Measurements from ENCODE around the gene HYKK.
A peak's percentile ranks its signal among the peaks of the same experiment; 100 is the strongest.
"Not testable (repeated sequence)": the region's sequence is repeated elsewhere in the genome, so short reads cannot be mapped to it uniquely, and the experiment has no call there.

The HYKK gene, protein sequence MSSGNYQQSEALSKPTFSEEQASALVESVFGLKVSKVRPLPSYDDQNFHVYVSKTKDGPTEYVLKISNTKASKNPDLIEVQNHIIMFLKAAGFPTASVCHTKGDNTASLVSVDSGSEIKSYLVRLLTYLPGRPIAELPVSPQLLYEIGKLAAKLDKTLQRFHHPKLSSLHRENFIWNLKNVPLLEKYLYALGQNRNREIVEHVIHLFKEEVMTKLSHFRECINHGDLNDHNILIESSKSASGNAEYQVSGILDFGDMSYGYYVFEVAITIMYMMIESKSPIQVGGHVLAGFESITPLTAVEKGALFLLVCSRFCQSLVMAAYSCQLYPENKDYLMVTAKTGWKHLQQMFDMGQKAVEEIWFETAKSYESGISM

DNA sequence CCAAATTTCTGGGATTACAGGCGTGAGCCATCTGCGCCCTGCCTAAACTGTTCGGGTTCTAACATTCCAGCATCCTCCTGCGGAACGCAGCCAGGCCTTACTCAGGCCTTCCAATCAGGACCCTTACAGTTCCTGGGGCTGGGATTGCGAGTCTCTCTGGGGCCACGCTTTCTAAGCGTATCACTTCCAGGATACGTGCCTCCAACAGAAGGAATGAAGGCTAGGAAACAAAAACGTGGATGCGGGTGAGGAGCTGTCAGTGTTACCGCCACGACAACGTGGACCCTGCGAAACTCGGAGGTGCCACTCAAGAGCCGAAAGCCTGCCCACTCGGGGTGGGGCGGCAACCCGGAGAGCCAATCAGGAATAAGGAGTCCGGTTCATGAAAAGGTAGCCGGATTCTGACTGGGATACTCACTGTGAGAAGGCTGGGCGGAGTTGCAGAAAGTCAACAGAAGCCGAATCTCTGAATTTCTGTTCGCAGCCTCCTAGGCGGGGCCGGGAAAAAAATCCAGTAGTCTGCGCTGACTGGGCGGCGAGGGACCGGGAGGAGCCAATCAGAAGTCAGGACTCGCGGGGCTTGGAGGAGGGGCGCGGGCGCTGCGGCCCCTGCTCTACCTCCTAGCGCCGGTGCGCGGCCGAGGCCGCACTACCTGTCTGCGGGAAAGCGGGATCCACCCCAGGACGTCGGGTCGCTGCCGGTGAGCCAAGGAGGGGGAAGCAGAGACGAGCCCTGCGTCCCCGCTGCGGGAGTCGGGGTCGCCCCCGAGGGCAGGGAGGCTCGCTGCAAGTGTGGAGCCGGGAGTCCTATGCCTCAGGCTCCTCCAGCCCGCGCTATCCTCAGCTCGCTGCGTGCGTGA, at the start of gene HYKK:
Gene HYKK (plus strand): TSS at position 607 of the 860 bp plus-strand sequence. CDS start 5,512 bp downstream, outside the sequence.
- peak; percentile 96 for DNase-seq

DNA sequence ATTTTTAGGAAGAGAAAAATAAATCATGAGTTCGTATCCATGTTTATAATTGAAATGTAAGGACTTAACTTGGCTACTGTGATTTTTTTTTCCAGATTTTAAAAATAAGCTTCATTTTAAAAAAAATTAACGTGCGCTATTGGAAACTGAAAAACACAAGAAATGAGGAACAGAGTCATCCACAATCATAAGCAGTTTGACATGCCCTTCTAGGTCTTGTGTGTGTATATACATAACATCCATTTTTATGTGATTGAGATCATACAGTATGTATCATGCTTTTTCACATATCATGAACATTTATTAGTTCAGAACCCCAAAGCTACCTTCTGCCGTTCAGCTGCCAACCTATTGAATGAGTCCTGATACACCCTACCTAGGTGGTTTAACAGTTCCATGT, 46.6 kb upstream of the HYKK start:
- no peak for DNase-seq

DNA sequence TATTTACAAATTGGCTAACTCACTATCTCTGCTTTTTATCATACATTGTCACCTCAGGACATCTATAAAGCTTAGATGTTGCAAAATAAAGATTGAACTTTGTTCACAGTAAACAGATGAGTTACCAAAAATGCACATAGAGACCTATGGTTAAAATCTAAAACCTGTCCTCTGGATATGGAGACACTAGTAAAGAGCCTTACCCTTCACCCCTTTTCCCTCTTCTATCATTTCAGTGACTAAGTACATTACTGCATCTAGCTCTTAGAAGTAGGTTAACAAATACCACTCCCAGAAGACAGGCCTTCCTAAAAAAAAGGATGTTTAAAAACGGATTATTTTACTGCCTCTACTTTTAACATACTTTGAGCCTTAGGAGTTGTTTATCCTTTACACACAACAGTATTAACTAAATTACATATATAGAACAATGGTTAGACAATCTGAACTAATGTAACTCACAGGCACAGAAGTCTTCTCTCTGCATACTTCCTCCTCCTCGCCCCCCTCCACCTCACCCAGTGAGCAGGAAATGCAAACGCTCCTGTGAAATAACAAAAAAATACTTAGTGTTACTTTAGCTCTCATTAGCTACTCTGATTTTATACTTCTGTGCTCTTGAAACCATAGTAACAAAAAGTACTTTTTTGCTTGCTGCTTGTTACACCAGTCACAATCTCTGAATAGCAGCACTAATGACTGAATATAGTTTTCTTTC, 46.0 kb upstream of the HYKK start:
- DNase-seq = no peak

DNA sequence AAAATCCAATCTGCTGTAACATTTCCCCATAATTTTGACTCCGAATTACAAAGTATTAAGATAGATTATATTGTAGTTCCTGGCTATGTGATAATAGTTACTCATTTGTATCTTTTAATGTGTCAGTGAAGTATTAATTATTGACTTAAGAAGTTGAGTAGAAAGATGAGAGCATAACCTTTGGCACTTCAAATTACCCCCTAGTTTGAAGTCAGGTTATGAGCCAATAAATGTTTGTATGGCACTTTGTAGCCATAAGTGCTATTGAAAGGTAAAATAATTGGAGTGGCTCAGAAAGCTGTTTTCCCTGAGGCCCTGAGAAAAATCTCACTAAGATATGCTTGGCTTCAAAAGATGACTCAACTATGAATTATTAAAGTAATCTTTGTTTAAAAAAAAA, 38.3 kb upstream of the HYKK start:
- DNase-seq = no peak

DNA sequence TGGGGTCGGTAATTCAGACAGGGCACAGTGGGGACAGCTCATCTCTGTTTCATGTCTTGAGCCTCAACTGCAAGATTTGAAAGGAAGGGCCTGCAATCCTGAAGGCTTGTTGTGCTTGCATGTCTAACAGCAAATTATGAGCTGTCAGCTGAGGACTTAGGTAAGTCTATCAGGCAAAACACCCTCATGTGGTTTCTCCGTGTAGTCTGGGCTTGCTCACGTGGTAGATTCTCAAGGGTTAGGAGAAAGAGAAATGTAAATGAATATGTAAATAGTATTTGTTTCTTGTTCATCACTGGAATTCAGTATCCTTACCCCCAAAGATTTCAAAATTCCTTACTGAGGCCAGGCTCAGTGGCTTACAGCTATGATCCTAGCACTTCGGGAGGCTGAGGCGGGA, 30.1 kb upstream of the HYKK start:
- DNase-seq = no peak

DNA sequence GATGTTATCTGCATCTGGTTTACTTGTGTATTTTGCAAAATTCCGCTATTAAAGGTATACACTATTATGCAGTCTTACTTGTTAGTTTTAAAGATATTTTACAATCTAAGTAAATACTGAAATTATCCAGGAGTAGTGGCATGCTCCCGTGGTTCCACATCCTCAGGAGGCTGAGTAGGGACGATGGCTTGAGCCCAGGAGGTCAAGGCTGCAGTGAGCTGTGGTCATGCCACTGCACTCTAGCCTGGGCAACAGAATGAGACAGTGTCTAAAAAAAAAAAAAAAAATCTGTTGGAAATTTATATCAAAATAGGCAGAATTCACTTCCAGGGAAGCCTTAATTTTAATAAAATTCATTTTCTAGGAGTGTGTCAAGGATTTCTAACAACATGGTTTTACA, 27.7 kb upstream of the HYKK start:
- DNase-seq = no peak

DNA sequence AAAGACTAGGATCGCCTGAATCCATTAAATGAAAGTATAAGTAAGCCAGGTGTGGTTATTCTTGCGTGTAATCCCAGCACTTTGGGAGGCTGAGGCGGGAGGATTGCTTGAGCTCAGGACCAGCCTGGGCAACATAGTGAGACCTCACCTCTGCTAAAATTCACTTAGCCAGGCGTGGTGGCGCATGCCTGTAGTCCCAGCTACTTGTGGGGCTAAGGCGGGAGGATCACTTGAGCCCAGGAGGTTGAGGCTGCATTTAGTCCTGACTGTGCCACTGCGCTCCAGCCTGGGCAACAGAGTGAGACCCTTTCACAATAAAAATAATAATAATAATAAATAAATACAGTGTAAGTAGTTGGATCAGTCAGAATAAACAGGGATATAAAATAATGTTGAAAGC, 25.5 kb upstream of the HYKK start:
- no peak for DNase-seq

DNA sequence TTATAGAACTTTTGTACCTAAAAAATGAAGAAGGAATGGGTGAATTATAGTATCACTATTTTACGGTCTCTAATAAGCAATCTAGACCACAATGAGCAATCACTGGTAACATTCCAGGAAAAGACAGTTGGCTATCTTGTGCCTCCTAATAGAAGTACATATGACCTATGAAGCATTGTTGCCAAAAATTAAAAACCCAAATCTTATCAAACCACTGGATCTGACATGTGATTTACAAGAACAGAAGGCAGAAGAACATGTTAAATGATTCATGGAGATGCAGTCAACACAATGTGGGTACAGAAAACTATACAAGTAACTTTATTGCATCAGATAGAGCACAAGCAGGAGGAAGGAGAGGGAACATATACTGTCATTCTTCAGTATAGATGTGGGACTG, 14.5 kb upstream of the HYKK start:
- DNase-seq = no peak

DNA sequence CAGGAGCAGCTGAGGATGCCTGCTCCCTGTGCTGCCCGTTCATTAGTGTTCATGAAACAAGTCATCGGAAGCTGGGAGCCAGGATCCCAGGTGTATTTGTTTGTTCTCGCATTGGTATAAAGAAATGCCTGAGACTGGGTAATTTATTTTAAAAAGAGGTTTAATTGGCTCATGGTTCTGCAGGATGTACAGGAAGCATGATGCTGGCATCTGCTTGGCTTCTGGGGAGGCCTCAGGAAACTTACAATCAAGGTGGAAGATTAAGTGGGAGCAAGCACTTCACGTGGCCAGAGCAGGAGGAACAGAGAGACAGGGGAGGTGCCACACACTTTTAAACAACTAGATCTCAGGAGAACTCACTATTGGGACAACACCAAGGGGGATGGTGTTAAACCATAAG, 5.5 kb upstream of the HYKK start:
- DNase-seq = no peak

DNA sequence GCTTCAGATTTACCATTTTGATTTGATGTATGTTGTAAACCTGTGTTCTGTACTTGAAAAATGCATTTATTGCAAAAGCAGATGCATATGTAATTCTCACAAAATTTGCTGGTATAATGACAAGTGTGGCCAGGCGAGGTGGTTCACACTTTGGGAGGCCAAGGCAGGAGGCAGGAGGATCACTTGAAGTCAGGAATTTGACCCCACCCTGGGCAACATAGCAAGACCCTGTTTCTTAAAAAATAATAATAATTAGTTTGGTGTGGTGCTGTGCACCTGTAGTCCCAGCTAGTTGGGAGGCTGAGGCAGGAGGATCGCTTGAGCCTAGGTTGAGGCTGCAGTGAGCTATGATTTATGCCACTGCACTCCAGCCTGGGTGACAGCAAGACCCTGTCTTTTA, 4.7 kb upstream of the HYKK start:
- DNase-seq = no peak

DNA sequence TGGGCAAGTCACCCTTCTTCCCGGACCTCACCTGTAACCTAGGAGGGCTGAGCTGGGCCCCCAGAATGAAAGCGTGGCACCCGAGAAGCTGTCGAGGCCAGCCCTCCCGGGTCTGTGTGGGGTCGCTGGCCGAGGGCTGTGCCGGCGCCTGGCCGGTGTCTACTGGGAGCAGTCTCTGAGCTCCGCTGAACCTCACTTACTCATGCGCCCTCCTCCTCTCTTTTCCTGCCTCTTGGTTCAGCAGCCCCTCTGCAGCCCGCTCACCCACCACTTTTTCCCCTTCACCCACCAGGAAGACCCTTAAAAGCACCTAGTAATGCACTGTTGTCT, 419 bp downstream of the HYKK start:
- no peak for DNase-seq

DNA sequence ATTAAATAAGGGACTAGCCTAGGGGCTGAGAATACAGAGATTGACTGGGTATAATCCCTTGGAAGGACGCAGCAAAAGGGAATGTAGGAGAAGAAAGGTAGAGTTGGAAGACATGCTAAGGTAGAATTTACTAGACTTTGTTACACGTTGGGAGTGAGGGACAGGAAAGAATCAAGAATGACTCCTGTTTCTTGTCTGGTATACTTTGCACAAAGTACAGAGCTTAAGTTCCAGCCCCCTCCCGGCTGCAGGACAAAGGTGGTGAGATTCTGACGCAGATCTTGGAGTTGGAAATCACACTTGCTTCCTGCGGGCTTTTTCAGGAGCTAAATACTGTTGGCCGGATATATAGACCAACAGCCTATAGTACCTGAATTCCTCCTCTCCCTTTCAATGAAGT, 895 bp downstream of the HYKK start:
- no peak for DNase-seq

DNA sequence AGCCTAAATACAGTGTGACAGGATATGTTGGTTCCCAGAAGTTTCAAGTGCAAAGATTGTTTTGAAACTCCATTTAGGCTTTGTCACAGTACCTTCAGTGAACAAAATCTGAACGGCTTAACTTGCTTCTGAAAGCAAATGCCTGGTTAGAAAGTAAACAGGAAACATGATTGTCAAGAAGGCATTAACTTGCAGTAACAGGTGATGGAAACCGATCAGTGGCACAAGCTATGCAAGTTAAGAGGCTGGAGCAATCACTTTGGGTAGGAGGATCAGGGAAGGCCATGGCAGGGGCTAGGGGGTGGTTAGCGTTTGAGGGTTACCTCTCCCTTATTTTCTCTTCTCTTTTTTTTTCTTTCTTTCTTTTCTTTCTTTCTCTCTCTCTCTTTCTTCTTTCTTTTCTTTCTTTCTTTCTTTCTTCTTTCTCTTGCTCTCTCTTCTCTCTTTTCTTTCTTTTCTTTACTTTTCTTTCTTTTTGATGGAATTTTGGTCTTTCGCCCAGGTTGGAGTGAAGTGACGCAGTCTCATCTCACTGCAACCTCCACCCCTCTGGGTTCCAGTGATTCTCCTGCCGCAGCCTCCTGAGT, 2.4 kb downstream of the HYKK start:
- DNase-seq = no peak

DNA sequence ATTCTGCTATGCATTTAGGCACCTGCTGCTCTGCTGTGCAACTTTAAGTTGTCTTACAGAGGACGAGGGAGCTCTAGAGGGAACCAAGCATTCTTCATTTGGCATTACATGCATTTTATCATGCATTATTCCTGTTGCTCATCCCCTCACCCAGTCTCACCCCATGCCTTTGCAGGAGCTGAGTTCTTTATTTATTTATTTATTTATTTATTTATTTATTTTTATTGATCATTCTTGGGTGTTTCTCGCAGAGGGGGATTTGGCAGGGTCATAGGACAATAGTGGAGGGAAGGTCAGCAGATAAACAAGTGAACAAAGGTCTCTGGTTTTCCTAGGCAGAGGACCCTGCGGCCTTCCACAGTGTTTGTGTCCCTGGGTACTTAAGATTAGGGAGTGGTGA, 12.7 kb downstream of the HYKK start:
- DNase-seq = not testable (repeated sequence)

DNA sequence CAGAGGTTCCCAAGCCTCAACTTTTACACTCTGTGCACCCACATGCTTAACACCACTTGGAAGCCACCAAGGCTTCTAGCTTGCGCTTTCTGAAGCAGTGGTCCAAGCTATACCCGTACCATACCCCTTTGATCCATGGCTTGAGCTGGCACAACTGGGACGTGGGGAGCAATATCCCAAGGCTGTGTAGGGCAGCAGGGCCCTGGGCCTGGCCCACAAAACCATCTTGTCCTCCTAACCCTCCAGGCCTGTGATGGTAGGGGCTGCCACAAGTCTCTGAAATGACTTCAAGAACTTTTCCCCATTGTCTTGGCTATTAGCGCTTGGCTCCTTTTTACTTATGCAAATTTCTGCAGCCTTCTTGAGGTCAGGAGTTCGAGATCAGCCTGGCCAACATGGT, 16.9 kb downstream of the HYKK start:
- no peak for DNase-seq

DNA sequence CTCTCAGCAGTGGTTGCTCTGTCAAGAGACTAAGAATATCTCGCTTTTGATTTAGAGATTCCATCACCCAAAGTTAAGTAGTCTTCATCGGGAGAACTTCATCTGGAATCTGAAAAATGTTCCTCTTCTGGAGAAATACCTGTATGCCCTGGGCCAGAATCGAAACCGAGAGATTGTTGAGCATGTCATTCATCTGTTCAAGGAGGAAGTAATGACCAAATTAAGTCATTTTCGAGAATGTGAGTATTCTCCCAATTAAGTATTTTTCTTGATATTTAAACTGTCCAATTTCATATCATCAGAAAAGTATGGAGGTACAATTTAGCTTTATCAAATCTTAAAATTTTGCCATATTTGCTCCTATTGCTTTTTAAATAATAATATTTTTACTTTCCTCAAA, 19.9 kb downstream of the HYKK start:
- DNase-seq = no peak

DNA sequence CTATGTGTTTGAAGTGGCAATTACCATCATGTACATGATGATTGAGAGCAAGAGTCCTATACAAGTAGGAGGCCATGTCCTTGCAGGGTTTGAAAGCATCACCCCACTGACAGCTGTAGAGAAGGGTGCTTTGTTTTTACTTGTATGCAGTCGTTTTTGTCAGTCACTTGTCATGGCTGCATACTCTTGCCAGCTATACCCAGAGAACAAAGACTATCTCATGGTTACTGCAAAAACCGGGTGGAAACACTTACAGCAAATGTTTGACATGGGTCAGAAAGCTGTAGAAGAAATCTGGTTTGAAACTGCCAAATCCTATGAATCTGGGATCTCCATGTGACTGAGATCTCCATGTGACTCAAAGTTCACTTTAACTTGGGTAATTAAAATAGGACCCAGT, 26.0 kb downstream of the HYKK start:
- DNase-seq = no peak

DNA sequence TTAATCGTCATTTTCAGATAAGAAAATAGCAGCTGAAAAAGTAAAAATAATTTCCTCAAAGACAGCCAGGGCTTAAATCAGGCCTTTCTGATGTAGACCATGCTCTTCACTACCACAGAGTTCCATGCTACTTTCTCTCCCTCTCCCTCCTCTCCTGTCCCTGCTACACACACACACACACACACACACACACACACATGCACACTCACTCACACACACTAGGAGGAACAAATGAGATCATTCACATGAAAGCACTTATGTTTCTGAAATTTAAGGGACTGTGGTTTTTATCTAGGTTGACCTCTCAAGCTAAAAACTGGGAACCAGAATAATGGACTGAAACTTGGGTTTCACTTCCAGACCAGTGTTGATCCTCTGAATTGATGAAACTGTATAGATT, 28.8 kb downstream of the HYKK start:
- no peak for DNase-seq

DNA sequence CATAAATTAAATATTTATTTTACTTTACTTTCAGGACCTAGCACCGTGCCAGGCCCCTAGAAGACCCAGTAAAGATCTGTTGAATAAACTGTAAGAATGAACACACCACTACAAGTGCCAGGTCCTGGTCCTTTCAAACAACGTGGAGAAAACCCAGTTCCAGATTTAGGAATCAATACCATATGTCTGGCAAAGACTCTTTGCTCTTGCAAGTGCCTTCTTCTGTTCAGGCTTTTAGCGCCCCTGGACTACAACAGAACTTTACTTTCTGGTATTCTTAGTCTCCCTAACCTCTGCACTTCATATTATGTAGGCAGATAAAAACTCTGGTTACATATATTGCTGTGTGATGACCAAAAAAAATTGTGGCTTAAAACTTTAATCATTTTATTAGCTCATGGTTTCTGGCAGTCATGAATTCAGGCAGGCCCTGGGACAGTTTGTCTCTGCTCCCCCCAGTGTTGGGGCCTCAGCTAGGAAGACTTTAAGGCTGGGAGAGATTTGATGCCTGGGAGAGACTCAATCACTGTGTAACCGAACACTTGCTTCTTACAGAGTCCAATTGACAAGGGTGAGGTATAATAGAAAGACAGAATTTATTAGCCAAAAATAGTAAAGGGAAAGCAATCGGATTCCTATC, 30.0 kb downstream of the HYKK start:
- DNase-seq = no peak

DNA sequence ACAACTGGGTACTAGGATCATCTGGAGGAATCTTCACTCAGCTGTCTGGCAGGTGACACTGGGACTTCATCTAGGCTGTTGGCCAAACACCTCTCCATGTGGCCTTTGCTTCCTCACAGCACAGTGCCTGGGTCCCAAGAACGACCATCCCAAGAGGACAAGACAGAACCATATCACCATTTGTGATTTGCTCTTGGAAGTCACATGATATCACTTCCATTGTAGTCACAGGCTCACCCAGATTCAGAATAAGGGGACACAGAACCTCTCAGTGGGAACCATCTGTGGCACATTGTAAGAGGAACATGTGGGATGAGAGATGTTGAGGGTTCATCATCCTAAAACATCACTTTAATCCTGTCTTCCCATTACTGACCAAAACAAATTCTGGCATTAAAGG, 31.0 kb downstream of the HYKK start:
- DNase-seq = no peak

DNA sequence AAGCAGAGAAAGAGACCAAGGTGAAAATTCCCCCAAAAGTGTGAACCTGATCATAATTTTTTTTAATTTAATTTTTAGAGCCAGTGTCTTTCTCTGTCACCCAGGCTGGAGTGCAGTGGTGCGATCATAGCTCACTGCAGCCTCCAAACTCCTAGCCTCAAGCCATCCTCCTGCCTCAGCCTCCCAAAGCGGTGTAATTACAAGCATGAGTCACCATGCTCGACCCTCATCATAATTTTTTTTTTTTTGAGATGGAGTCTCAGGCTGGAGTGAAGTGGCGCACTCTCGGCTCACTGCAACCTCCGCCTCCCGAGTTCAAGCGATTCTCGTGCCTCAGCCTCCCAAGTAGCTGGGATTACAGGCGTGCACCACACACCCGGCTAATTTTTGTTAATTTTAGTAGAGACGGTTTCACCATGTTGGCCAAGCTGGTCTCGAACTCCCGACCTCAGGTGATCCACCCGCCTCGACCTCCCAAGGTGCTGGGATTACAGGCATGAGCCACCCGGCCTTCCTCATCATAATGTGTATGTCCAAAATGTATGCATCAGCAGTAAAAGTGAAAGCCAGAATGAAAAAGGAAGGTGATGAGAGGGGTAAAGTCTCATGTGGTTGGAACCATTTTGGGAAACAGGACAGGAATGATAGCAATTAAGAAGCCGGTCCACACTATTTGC, 32.2 kb downstream of the HYKK start:
- DNase-seq = not testable (repeated sequence)

DNA sequence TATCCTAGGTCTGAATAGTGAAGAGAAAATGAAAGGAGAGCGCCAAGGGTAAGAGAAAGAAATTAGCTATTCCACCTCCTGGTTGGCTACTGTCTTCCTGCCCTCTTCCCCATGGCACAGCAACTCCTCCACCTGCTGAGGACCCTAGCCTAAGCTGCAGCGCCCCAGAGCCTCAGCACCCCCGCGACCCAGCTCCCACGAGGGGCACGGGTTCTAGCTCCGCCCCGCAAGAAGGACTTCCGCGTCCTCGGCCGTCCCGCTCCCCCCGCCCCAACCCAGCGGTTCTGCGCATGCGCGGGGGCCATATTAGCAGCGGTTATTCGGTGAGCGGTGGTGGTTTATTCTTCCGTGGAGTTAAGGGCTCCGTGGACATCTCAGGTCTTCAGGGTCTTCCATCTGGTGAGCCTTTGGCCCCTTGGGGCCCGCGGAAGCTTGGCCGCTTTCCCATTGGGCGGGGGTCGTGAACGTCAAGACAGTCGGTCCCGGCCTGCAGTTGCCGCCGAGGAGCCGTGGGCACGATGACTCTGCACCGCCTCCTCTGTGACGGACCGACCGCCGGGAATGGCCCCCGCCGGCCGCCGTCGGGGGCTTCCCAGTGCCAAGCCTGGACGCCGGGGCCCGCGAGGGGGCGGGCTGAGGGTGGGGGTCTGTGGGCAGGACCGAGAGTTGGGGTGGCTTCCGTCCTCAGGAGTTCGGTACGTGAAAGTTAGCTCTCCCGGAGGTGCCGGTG, 32.9 kb downstream of the HYKK start, which contains the start of gene PSMA4:
Gene PSMA4 (plus strand): TSS at position 304 of the 730 bp plus-strand sequence. CDS start 1,484 bp downstream, outside the sequence.
- DNase-seq = peak; percentile 95
